DMS114 treated with DMSO at 0.1 percent for 48 hours (cell line): ENCODE measurements around the gene COL6A1.

Experiments
- DNase-seq: peaks from one replicate; lab custom pipeline; 2025; ENCODE audit not compliant: unreplicated experiment; lab: John Stamatoyannopoulos, UW

Gene COL6A1

GRCh38 chr21:46005481-46005881 lies 23.9 kb downstream of the COL6A1 start:
- no peak for DNase-seq

GRCh38 chr21:46005894-46006546 lies 24.4 kb downstream of the COL6A1 start:
- DNase-seq = peak; percentile 26

- DNase-seq = no peak
Measured at GRCh38 chr21:46006547-46007491, 25.2 kb downstream of the COL6A1 start.

GRCh38 chr21:46007492-46007868 lies 25.9 kb downstream of the COL6A1 start:
- DNase-seq = no peak

GRCh38 chr21:46008893-46009621 lies 27.5 kb downstream of the COL6A1 start:
- DNase-seq = no peak

GRCh38 chr21:46009951-46010705 lies 28.6 kb downstream of the COL6A1 start:
- no peak for DNase-seq

- DNase-seq = no peak
Measured at GRCh38 chr21:46011267-46011967, 29.8 kb downstream of the COL6A1 start.

GRCh38 chr21:46012154-46012553 lies 30.6 kb downstream of the COL6A1 start:
- DNase-seq = no peak

- no peak for DNase-seq
Measured at GRCh38 chr21:46014828-46015227, 33.3 kb downstream of the COL6A1 start.

- DNase-seq = no peak
Measured at GRCh38 chr21:46017148-46017547, 35.6 kb downstream of the COL6A1 start.

GRCh38 chr21:46017695-46018094 lies 36.1 kb downstream of the COL6A1 start:
- no peak for DNase-seq

GRCh38 chr21:46018615-46019014 lies 37.0 kb downstream of the COL6A1 start:
- no peak for DNase-seq

GRCh38 chr21:46020581-46020980 lies 39.0 kb downstream of the COL6A1 start:
- no peak for DNase-seq

GRCh38 chr21:46021398-46021797 lies 39.8 kb downstream of the COL6A1 start:
- DNase-seq = no peak

GRCh38 chr21:46021978-46022544 lies 40.5 kb downstream of the COL6A1 start:
- no peak for DNase-seq

- DNase-seq = no peak
Measured at GRCh38 chr21:46022551-46023525, 41.3 kb downstream of the COL6A1 start.

GRCh38 chr21:46023555-46023954 lies 42.0 kb downstream of the COL6A1 start:
- no peak for DNase-seq

- no peak for DNase-seq
Measured at GRCh38 chr21:46024141-46024540, 42.6 kb downstream of the COL6A1 start.
